Lower leg skin (tissue), 4 donors: ENCODE results near the gene SH3RF3. TPM values are rescaled to one million over a fixed set of nuclear protein-coding genes. Genes with fewer than 3 reads are reported as not detected.

Experiments used
- DNase-seq, 2 donors: peaks; one replicate each; pipeline ENCODE4 v3.0.0-alpha.2; 2019; ENCODE audit warnings: low spot score in 2 of 2
- H3K4me3 ChIP-seq: fragments of 200-600 bp; sonication (generic); 2 replicates; pipeline ENCODE4 v1.5.1; 2017; ENCODE audit warnings: mild to moderate bottlenecking, low read depth; ENCODE audit not compliant: poor library complexity, severe bottlenecking
- CTCF ChIP-seq, 3 donors: fragments of 450-650 bp; IDR thresholded peaks; one replicate each; pipeline ENCODE4 v1.5.1; 2016; ENCODE audit warnings: antibody characterized with exemption in 3 of 3, mild to moderate bottlenecking in 3 of 3, moderate library complexity in 2 of 3
- POLR2A ChIP-seq, 2 donors: fragments of 450-650 bp; IDR thresholded peaks; one replicate each; pipeline ENCODE4 v1.6.1; 2016 to 2017; ENCODE audit warnings: antibody characterized with exemption in 2 of 2, mild to moderate bottlenecking in 1 of 2, moderate library complexity in 1 of 2
- WGBS, 2 donors: methylation state at CpG; one replicate each; pipeline ENCODE4 v1.1.5; 2018; 5-methylcytosine and 5-hydroxymethylcytosine counted together
- intact Hi-C: fragments of 100-400 bp; cut with DNase I; formaldehyde crosslinking; loops from one replicate; pipeline ENCODE4 v1.15.0; 2023; ENCODE audit warnings: low total_unique reads
- total RNA-seq, 4 donors: library from RNA; depleted of rRNA; stranded (reverse); fragments of >200 nt; gene quantifications; one replicate each; pipeline ENCODE4 v1.1.0, GENCODE V29; 2016

Gene SH3RF3
- total RNA-seq, 4 donors from 2014 or later = 1.9 to 7.4 (median 3.2) TPM

- H3K4me3 ChIP-seq = no peak overlapping the region
- WGBS, 2 donors = 87 to 89% methylated on average over 21 of the region's 22 CpGs
- peak in 1 of 2 donors; percentile 69 for DNase-seq
- intact Hi-C loops = no loop called here
- TF ChIP-seq CTCF (IDR thresholded peaks at IDR 0.05) (no peak), POLR2A (IDR thresholded peaks at IDR 0.05) (no peak)
Observed at GRCh38 chr2:109423556-109424359, 294.8 kb downstream of the SH3RF3 start.

- intact Hi-C loops = no loop called here
- peak in 1 of 2 donors; percentile 13 for DNase-seq
- TF ChIP-seq CTCF (IDR thresholded peaks at IDR 0.05) (no peak), POLR2A (IDR thresholded peaks at IDR 0.05) (no peak)
- H3K4me3 ChIP-seq = no peak overlapping the region
- WGBS, 2 donors = 94 to 98% methylated on average over 3 of the region's 3 CpGs
Observed at GRCh38 chr2:109425411-109425810, 296.4 kb downstream of the SH3RF3 start.

GRCh38 chr2:109427661-109428091 lies 298.7 kb downstream of the SH3RF3 start:
- 80 to 94% methylated on average over 10 to 11 of the region's 11 CpGs for WGBS, 2 donors
- DNase-seq = peak in 1 of 2 donors; percentile 79
- H3K4me3 ChIP-seq = no peak overlapping the region
- intact Hi-C loops = no loop called here
- TF ChIP-seq CTCF (IDR thresholded peaks at IDR 0.05) (no peak), POLR2A (IDR thresholded peaks at IDR 0.05) (no peak)

- whole genome bisulfite sequencing, 2 donors = 50 to 51% methylated on average over 12 of the region's 12 CpGs
- no peak for TF ChIP-seq CTCF (IDR thresholded peaks at IDR 0.05)
- TF ChIP-seq POLR2A (IDR thresholded peaks at IDR 0.05) = no peak
- no peak overlapping the region for H3K4me3 ChIP-seq
- intact Hi-C loops = no loop called here
- peak in 1 of 2 donors; percentile 79 for DNase-seq
Observed at GRCh38 chr2:109428281-109428680, 299.3 kb downstream of the SH3RF3 start.

- TF ChIP-seq POLR2A (IDR thresholded peaks at IDR 0.05) (no peak), CTCF (IDR thresholded peaks at IDR 0.05) (no peak)
- WGBS, 2 donors = 65 to 83% methylated on average over 19 of the region's 19 CpGs
Observed at GRCh38 chr2:109428841-109429566, 300.0 kb downstream of the SH3RF3 start.

More at GRCh38 chr2:109428841-109429566, 300.0 kb downstream of the SH3RF3 start:
- no peak overlapping the region for H3K4me3 ChIP-seq
- intact Hi-C loops = no loop called here
- peak in 1 of 2 donors; percentile 76 for DNase-seq
